GM12878 (cell line): ENCODE results near the gene METRN. TPM values are rescaled to one million over a fixed set of nuclear protein-coding genes. Genes with fewer than 3 reads are reported as not detected.

Source experiments
- ATAC-seq: fragments of 200-7000 bp; cut with Tn5 transposase; 3 replicates; pipeline ENCODE4 v1.9.1; 2020; ENCODE audit warnings: mild to moderate bottlenecking, moderate library complexity
- BruUV-seq: library from RNA; stranded (reverse); fragments of 400-500 nt; replicated peaks from 2 replicates; lab custom pipeline; 2021; lab: Mats Ljungman, UMichigan
- CTCF ChIA-PET: fragments of 300-600 bp; sonication (Branson Sonifier 250); formaldehyde crosslinking; extraction: SDS; loops from one replicate; lab custom pipeline; 2021; ENCODE audit warnings: inconsistent platforms; lab: Yijun Ruan, JAX
- POLR2A ChIA-PET: fragments of 350-600 bp; formaldehyde crosslinking; extraction: SDS; loops from one replicate; lab custom pipeline; 2021; ENCODE audit warnings: inconsistent platforms; lab: Charles Lee
- RAD21 ChIA-PET: fragments of 300-600 bp; sonication (Branson Sonifier 250); formaldehyde crosslinking; loops from one replicate; lab custom pipeline; 2023; ENCODE audit warnings: antibody characterized with exemption; ENCODE audit not compliant: unreplicated experiment; lab: Charles Lee
- SMC1A ChIA-PET: fragments of 300-600 bp; sonication (Branson Sonifier 250); formaldehyde crosslinking; loops from one replicate; lab custom pipeline; 2023; ENCODE audit not compliant: unreplicated experiment, uncharacterized antibody; lab: Charles Lee
- DNase-seq: peaks from one replicate; pipeline ENCODE4 v3.0.0-alpha.2; 2011; ENCODE audit warnings: low read depth, low spot score
- FAIRE-seq: peaks from 3 replicates; lab custom pipeline; 2011; peaks lifted over from hg19 to GRCh38; lab: Jason Lieb, UNC
- H2AFZ ChIP-seq: 2 replicates; pipeline ENCODE4 v1.6.0; 2011; ENCODE audit warnings: low read depth, low read length, control low read depth; ENCODE audit not compliant: control insufficient read depth
- H3K27ac ChIP-seq: 2 replicates; pipeline ENCODE4 v1.5.1; 2011; ENCODE audit warnings: control low read depth; ENCODE audit not compliant: control insufficient read depth, insufficient read depth
- H3K27me3 ChIP-seq, 2 experiments: replicated peaks in 1 of 2; 2 replicates each; pipeline versions ENCODE4 v1.6.0 to v1.6.1; 2011; ENCODE audit warnings: low read length in 1 of 2; ENCODE audit not compliant: control insufficient read depth in 2 of 2, insufficient read depth in 2 of 2
- H3K36me3 ChIP-seq, 2 experiments: 2 replicates each; pipeline ENCODE4 v1.5.1; 2011; ENCODE audit warnings: low read length in 1 of 2; ENCODE audit not compliant: control insufficient read depth in 2 of 2, insufficient read depth in 2 of 2
- H3K4me1 ChIP-seq: 2 replicates; pipeline ENCODE4 v1.6.1; 2011; ENCODE audit warnings: mild to moderate bottlenecking, low read length, moderate library complexity, mixed read lengths; ENCODE audit not compliant: control insufficient read depth, insufficient read depth
- H3K4me2 ChIP-seq: 2 replicates; pipeline ENCODE4 v1.6.0; 2011; ENCODE audit warnings: control low read depth; ENCODE audit not compliant: control insufficient read depth, insufficient read depth
- H3K4me3 ChIP-seq: fragments of 200-600 bp; sonication (generic); 2 replicates; pipeline ENCODE4 v1.5.1; 2016
- H3K79me2 ChIP-seq: 2 replicates; pipeline ENCODE4 v1.6.0; 2011; ENCODE audit warnings: low read length; ENCODE audit not compliant: control insufficient read depth, insufficient read depth
- H3K9ac ChIP-seq: 2 replicates; pipeline ENCODE4 v1.8.0; 2011; ENCODE audit warnings: low read length, control low read depth, mixed read lengths; ENCODE audit not compliant: control insufficient read depth, insufficient read depth
- H3K9me3 ChIP-seq: replicated peaks from 3 replicates; pipeline ENCODE4 v1.5.1; 2011; ENCODE audit warnings: mild to moderate bottlenecking, low read length; ENCODE audit not compliant: control insufficient read depth, insufficient read depth
- H4K20me1 ChIP-seq: 2 replicates; pipeline ENCODE4 v1.6.0; 2011; ENCODE audit not compliant: control insufficient read depth, insufficient read depth
- BMI1 ChIP-seq: fragments of 450-650 bp; IDR thresholded peaks from 2 replicates; pipeline ENCODE4 v1.6.1; 2016; ENCODE audit warnings: mild to moderate bottlenecking, moderate library complexity, borderline replicate concordance
- NR2C1 ChIP-seq: fragments of 450-650 bp; IDR thresholded peaks from 2 replicates; pipeline ENCODE4 v1.6.1; 2017; ENCODE audit warnings: antibody characterized with exemption, mild to moderate bottlenecking, moderate library complexity
- RAD21 ChIP-seq: IDR thresholded peaks from 2 replicates; pipeline ENCODE4 v1.6.1; 2011; ENCODE audit warnings: mild to moderate bottlenecking, low read depth, low read length, moderate library complexity; ENCODE audit not compliant: insufficient read depth
- RCOR1 ChIP-seq: conservative IDR thresholded peaks from 2 replicates; pipeline ENCODE4 v1.6.1; 2012; ENCODE audit warnings: low read depth, low read length, improper control_type of control experiment
- WRNIP1 ChIP-seq: IDR thresholded peaks from 2 replicates; pipeline ENCODE4 v1.6.1; 2011; ENCODE audit warnings: low read depth, low read length, improper control_type of control experiment, borderline replicate concordance
- ZNF687 ChIP-seq: fragments of 450-650 bp; IDR thresholded peaks from 2 replicates; pipeline ENCODE4 v1.6.1; 2017; ENCODE audit warnings: mild to moderate bottlenecking, moderate library complexity
- WGBS: methylation state at CpG from one replicate; pipeline ENCODE4 v1.1.6; 2016; ENCODE audit warnings: low lambda C conversion rate; ENCODE audit not compliant: insufficient replicate concordance, insufficient coverage; ENCODE audit errors: missing lambda C conversion rate; 5-methylcytosine and 5-hydroxymethylcytosine counted together
- in situ Hi-C: fragments of 300-500 bp; cut with MboI; formaldehyde crosslinking; loops from 9 replicates; pipeline ENCODE4 v1.14.3; 2018; ENCODE audit warnings: mixed read lengths
- intact Hi-C: fragments of 100-400 bp; cut with micrococcal nuclease; formaldehyde crosslinking; loops from one replicate; pipeline ENCODE4 v1.14.2; 2022; ENCODE audit not compliant: unreplicated experiment
- polyA plus RNA-seq, 11 experiments: library from polyadenylated mRNA; depleted of rRNA in 4 of 11; unstranded in 6 of 11; stranded (reverse) in 5 of 11; fragments of >200 nt; fragmentation: Nextera tagmentation in 4 of 11; fragmentation: Illumina TruSeq in 1 of 11; extraction: Ambion mirVana in 4 of 11; extraction: Trizol in 1 of 11; gene quantifications; 1 replicate in 1 of 11; 2 replicates in 10 of 11; pipeline versions ENCODE4 v1.2.1 to v1.2.3, GENCODE V29; 2011 to 2016; ENCODE audit warnings: inconsistent platforms in 2 of 11, missing spikeins in 2 of 11, low read depth in 1 of 11
- total RNA-seq, 4 experiments: library from RNA; depleted of rRNA in 3 of 4; stranded (reverse); fragments of >200 nt in 3 of 4; fragmentation: Illumina TruSeq in 1 of 4; extraction: Trizol in 1 of 4; gene quantifications; 2 replicates each; pipeline versions ENCODE4 v1.2.1 to v1.2.3, GENCODE V29; 2013 to 2021

The METRN gene
- total and polyA plus RNA-seq, 10 of the 15 experiments (the other 5 are each of a cell fraction or from before 2014, with no cell fraction given): 0.11 to 12.8 (median 1.1) TPM; not detected in 1

GRCh38 chr16:751152-752006 is 36.5 kb downstream of the METRN start:
- Histone ChIP-seq H3K27me3 (no peaks in the 10 kb centered on the region; a peak in 2 of 4 replicates), H3K4me1 (no peaks in the 10 kb centered on the region), H3K79me2 (no peaks in the 10 kb centered on the region), H3K9me3 (no peaks in the 10 kb centered on the region), H3K4me2 (no peak overlapping the region), H3K9ac (no peak overlapping the region), H2AFZ (no peak overlapping the region), H3K27ac (no peak overlapping the region), H3K4me3 (no peak overlapping the region), H3K36me3 (no peaks in the 10 kb centered on the region), H4K20me1 (no peaks in the 10 kb centered on the region)
- no peak for ATAC-seq
- TF ChIP-seq BMI1 (no peak), RAD21 (no peak), WRNIP1 (no peak), ZNF687 (no peak), RCOR1 (no peak), NR2C1 (no peak)
- WGBS: 57% methylated on average over 35 of the region's 39 CpGs
- SMC1A ChIA-PET: no interaction called here
- intact Hi-C loops (no loop called here), in situ Hi-C loops (no loop called here)
- no TSS peak for BruUV-seq
- DNase-seq: no peak
- CTCF ChIA-PET: interaction anchor here (1.1 kb wide), 1 partner anchor 39 kb away, joined by 7 read pairs; no protein-coding TSS in a partner anchor
- POLR2A ChIA-PET: interaction anchor here (0.5 to 0.9 kb wide), 2 partner anchors 8 to 10 kb away, joined by 3 read pairs; partner anchors contain the start of gene CIAO3
- RAD21 ChIA-PET: no interaction called here
- no peak for FAIRE-seq
